OCI-LY3 (cell line): ENCODE measurements around the gene HSCB.
"Not testable (repeated sequence)": the region's sequence is repeated elsewhere in the genome, so short reads cannot be mapped to it uniquely, and the experiment has no call there.

ENCODE experiments used
- H2AFZ ChIP-seq: fragments of 200-600, 300-600 bp; shearing (Covaris generic); 2 replicates; pipeline ENCODE4 v1.6.0; 2014; ENCODE audit warnings: antibody characterized with exemption, low read depth, low read length
- H3K27ac ChIP-seq: fragments of 200-600, 300-600 bp; sonication (generic); 2 replicates; pipeline ENCODE4 v1.5.1; 2014; ENCODE audit warnings: mild to moderate bottlenecking, low read length, moderate library complexity, mixed read lengths
- H3K27me3 ChIP-seq: fragments of 200-600, 300-600 bp; sonication (generic); 2 replicates; pipeline ENCODE4 v1.6.1; 2014; ENCODE audit warnings: low read depth, low read length, mixed read lengths
- H3K36me3 ChIP-seq: fragments of 200-600, 300-600 bp; sonication (generic); replicated peaks from 2 replicates; pipeline ENCODE3; 2014; ENCODE audit warnings: low read depth, low read length, mixed read lengths
- H3K4me1 ChIP-seq: fragments of 300-600, 200-600 bp; sonication (generic); 2 replicates; pipeline ENCODE4 v1.6.1; 2014; ENCODE audit warnings: low read length, mixed read lengths
- H3K4me2 ChIP-seq: fragments of 200-600, 300-600 bp; sonication (generic); 2 replicates; pipeline ENCODE4 v1.6.1; 2014; ENCODE audit warnings: low read length, mixed read lengths
- H3K4me3 ChIP-seq: fragments of 300-600, 200-600 bp; sonication (generic); 2 replicates; pipeline ENCODE4 v1.5.1; 2014; ENCODE audit warnings: antibody characterized with exemption, mild to moderate bottlenecking, low read length, moderate library complexity
- H3K79me2 ChIP-seq: fragments of 300-600, 200-600 bp; shearing (Covaris generic); 2 replicates; pipeline ENCODE4 v1.6.1; 2014; ENCODE audit warnings: mild to moderate bottlenecking, low read length, mixed read lengths
- H3K9ac ChIP-seq: fragments of 300-600, 200-600 bp; shearing (Covaris generic); 2 replicates; pipeline ENCODE4 v1.6.0; 2014; ENCODE audit warnings: mild to moderate bottlenecking, low read length, moderate library complexity
- H3K9me3 ChIP-seq: fragments of 200-600, 300-600 bp; shearing (Covaris generic); 2 replicates; pipeline ENCODE4 v1.6.1; 2014; ENCODE audit warnings: low read length, mixed read lengths; ENCODE audit not compliant: insufficient read depth
- H4K20me1 ChIP-seq: fragments of 200-600, 300-600 bp; sonication (generic); 2 replicates; pipeline ENCODE4 v1.6.1; 2016; ENCODE audit warnings: low read length, mixed read lengths; ENCODE audit not compliant: insufficient read depth
- EZH2phosphoT487 ChIP-seq: fragments of 200-600 bp; shearing (Covaris generic); IDR thresholded peaks from 2 replicates; pipeline ENCODE4 v1.6.1; 2018; ENCODE audit warnings: antibody characterized with exemption, mixed run types, low read depth
- TF ChIP-seq, protein P1 (sequence below): fragments of 200-600, 300-600 bp; sonication (generic); IDR thresholded peaks from 2 replicates; pipeline ENCODE4 v1.5.1; 2014; ENCODE audit warnings: antibody characterized with exemption, low read length, low read depth

HSCB gene, protein sequence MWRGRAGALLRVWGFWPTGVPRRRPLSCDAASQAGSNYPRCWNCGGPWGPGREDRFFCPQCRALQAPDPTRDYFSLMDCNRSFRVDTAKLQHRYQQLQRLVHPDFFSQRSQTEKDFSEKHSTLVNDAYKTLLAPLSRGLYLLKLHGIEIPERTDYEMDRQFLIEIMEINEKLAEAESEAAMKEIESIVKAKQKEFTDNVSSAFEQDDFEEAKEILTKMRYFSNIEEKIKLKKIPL

DNA sequence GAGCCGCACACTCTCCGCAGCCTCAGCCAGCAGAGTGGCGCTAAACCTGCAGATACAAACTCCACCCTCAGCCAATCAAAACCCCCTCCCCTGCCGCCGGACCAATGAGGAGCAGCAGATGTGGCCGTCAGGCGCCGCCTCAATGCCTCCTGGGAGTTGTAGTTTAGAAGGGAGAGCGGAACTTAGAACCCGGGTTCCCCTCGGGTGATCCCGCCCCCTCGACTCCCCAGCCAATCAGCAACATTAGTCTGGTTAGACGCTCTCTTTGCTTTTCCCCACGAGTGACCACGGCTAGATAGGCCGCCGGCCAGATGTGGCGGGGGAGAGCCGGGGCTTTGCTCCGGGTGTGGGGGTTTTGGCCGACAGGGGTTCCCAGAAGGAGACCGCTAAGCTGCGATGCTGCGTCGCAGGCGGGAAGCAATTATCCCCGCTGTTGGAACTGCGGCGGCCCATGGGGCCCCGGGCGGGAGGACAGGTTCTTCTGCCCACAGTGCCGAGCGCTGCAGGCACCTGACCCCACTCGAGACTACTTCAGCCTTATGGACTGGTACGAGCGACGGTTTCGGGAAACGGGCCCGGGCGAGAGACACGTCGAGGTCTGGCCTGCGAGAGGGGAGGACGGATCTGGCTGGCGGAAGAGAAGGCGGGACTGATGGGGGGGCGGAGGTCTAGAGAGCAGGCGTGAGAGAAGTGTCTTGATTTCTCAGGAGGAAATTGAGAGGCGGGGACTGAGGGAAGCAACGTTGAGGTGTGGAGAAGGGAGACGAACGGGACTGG, at the start of gene HSCB, which contains the start of gene CHEK2:
HSCB (plus strand) TSS at position 255 of the 777 bp plus-strand sequence; CDS start at position 312, 57 bp downstream.
CHEK2 (minus strand) TSS at position 36 of the 777 bp plus-strand sequence. CDS start 7,099 bp downstream, outside the sequence.
- peak within 1 kb of the TSS; percentile 92 for H3K4me2 ChIP-seq
- TF ChIP-seq EZH2phosphoT487 = no peak
- TF ChIP-seq, protein P1, sequence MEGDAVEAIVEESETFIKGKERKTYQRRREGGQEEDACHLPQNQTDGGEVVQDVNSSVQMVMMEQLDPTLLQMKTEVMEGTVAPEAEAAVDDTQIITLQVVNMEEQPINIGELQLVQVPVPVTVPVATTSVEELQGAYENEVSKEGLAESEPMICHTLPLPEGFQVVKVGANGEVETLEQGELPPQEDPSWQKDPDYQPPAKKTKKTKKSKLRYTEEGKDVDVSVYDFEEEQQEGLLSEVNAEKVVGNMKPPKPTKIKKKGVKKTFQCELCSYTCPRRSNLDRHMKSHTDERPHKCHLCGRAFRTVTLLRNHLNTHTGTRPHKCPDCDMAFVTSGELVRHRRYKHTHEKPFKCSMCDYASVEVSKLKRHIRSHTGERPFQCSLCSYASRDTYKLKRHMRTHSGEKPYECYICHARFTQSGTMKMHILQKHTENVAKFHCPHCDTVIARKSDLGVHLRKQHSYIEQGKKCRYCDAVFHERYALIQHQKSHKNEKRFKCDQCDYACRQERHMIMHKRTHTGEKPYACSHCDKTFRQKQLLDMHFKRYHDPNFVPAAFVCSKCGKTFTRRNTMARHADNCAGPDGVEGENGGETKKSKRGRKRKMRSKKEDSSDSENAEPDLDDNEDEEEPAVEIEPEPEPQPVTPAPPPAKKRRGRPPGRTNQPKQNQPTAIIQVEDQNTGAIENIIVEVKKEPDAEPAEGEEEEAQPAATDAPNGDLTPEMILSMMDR = peak; percentile 36; the same call in 1 of the 2 replicates
- H4K20me1 ChIP-seq = peaks cover 7% of the 10 kb centered on the region; the same call in 1 of the 2 replicates
- no peaks in the 10 kb centered on the region for H3K9me3 ChIP-seq
- H2AFZ ChIP-seq = peak within 1 kb of the TSS; percentile 70
- peaks cover 54% of the 10 kb centered on the region for H3K79me2 ChIP-seq
- peak within 1 kb of the TSS; percentile 81 for H3K4me3 ChIP-seq
- peak within 1 kb of the TSS; percentile 94 for H3K9ac ChIP-seq
- peaks cover 12% of the 10 kb centered on the region for H3K4me1 ChIP-seq
- H3K27me3 ChIP-seq = no peaks in the 10 kb centered on the region
- peaks cover 19% of the 10 kb centered on the region for H3K36me3 ChIP-seq
- H3K27ac ChIP-seq = peak within 1 kb of the TSS; percentile 83

DNA sequence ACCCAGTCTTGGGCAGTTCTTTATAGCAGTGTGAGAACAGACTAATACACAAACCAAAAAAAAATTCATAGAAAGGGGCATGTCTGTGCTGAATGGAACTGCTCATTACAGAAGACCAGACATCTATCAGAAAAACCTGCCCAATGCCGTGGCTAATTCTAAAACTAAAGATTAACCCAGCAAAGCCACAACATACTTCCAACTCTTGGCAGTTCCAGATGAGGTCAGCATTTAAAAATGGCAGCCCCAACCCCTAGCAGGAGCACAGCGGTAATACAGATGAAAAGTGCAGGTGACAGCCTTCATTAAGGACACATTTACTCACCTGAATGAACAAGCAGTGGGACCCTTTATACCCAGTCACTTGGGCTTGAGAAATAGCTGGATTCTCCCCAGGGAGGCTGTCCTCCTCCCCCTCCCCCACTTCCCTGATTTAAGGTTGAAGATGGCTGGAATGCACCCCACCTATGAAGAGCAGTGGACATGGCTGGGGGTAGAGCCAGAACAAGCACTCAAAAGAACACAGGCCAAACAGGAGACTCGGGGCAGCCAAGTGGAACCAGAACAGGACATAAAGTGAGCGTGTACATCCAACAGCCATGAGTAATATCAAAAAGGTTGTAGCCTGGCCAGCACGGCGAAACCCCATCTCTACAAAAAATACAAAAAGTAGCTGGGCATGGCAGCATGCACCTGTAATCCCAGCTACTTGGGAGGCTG, 48.6 kb upstream of the HSCB start:
- not testable (repeated sequence) for H2AFZ ChIP-seq, H3K4me3 ChIP-seq, H3K9me3 ChIP-seq, H3K36me3 ChIP-seq, H3K9ac ChIP-seq, H3K79me2 ChIP-seq, H4K20me1 ChIP-seq, H3K27me3 ChIP-seq
- H3K27ac ChIP-seq = peak overlapping the region; percentile 51
- H3K4me1 ChIP-seq = peaks cover 10% of the 10 kb centered on the region
- H3K4me2 ChIP-seq = 0 out of 2 replicates have a peak overlapping the region, but pooled peaks have one; percentile 1

DNA sequence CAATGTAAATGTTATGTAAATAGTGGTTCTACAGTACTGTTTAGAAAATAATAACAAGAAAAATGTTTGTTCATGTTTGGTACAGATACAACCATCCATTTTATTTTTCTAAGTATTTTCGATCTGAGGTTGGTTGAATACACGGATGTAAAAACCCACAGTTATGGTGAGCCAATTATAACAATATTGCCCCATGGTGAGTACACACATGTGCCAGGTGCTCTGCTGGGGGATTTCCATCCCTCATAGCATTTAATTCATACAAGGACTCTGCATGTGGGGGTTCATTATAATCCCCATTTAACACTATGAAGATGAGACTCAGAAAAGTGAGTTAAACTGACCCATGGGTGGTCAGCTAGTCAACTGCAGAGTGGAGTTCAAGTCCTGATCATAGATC, 38.9 kb upstream of the HSCB start:
- no peak overlapping the region; the same call in 1 of the 2 replicates for H3K9ac ChIP-seq
- peaks cover 27% of the 10 kb centered on the region for H3K36me3 ChIP-seq
- TF ChIP-seq EZH2phosphoT487 = no peak
- TF ChIP-seq, protein P1 = no peak
- H4K20me1 ChIP-seq = no peaks in the 10 kb centered on the region
- H3K79me2 ChIP-seq = no peaks in the 10 kb centered on the region
- H3K4me2 ChIP-seq = peak overlapping the region; percentile 39
- peak overlapping the region; percentile 18; the same call in 1 of the 2 replicates for H3K4me3 ChIP-seq
- no peaks in the 10 kb centered on the region for H3K9me3 ChIP-seq
- H3K27me3 ChIP-seq = no peaks in the 10 kb centered on the region
- no peak overlapping the region for H2AFZ ChIP-seq
- peak overlapping the region; percentile 50 for H3K27ac ChIP-seq
- H3K4me1 ChIP-seq = peaks cover 33% of the 10 kb centered on the region

DNA sequence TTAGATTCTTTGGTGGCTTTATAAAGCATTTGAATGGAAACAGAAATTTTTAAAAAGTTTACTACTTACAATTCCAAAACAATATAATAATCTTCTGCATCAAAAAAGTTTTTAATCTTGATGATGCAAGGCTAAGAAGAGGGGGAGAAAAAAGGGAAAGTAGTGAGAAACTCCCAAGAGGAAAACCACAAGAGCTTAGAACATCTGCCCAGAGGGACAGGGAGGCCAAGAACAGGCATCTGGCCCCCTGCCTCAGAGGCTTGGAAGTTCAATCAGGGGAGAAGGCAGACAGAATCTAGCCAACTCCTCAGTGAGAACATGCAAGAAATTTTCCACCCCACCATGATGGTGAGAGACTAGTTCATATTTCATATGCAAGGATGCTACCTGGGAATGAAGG, 38.4 kb upstream of the HSCB start:
- Histone ChIP-seq H3K4me1 (peaks cover 33% of the 10 kb centered on the region), H3K4me2 (peak overlapping the region; percentile 39), H3K27ac (peak overlapping the region; percentile 50), H2AFZ (no peak overlapping the region), H3K4me3 (no peak overlapping the region), H3K36me3 (peaks cover 25% of the 10 kb centered on the region), H3K9ac (no peak overlapping the region), H3K79me2 (no peaks in the 10 kb centered on the region), H3K27me3 (no peaks in the 10 kb centered on the region), H3K9me3 (no peaks in the 10 kb centered on the region), H4K20me1 (no peaks in the 10 kb centered on the region)
- no peak for TF ChIP-seq EZH2phosphoT487
- TF ChIP-seq, protein P1 = no peak
